ENCODE measurements around the gene SYNJ2. TPM values are rescaled to one million over a fixed set of nuclear protein-coding genes. Genes with fewer than 3 reads are reported as not detected.

Gene SYNJ2
- total RNA-seq, 1 donor from 2014 or later = 31.8 TPM

DNA sequence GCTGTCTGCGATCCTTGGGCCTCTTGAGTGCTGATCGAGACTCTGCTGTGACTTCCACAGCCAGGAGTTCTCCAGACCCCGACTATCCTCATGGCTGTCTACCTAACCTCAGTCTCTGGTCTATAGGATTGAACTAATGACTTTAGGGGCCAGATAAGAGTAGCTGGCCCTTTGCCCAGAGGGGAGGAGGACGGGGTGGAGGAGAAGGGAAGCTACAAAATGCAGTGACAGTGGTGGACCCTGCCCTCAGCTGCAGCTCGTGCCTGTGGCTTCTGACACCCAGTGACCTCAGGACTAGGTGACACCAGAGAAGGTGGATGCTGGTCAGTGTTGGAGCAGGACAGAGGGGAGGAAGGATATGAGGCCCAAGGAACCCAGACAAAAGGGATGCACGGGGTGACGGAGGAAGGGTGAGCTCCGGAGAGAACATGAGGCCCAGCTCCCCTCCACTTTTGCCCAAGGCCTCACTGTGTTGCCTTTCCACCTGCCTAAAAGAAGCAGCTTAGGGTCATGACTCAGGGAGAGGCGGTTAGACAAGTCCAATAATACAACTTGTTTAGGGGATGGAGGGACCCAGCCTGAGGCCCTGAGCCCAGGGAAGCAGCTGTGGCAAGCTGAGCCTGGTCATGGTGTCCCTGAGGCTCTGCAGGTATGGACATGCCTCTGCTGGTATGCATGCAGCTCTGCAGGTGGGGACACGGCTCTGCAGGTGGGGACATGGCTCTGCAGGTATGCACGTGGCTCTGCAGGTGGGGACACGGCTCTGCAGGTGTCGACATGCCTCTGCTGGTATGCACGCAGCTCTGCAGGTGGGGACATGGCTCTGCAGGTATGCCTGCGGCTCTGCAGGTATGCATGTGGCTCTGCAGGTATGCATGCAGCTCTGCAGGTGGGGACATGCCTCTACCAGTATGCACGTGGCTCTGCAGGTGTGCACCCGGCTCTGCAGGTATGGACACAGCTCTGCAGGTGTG, 67.7 kb downstream of the SYNJ2 start:
- H3K36me3 Mint-ChIP-seq (ENCODE audit: low read depth, unreplicated experiment) = peaks cover 25% of the 10 kb centered on the region
- peaks cover 10% of the 10 kb centered on the region for H3K4me1 Mint-ChIP-seq (ENCODE audit: low read depth, unreplicated experiment)
- no peak overlapping the region for H2AFZ ChIP-seq (ENCODE audit: low read depth, low read length)
- no peak for TF ChIP-seq EZH2 (IDR thresholded peaks at IDR 0.05; ENCODE audit: insufficient read depth, low read length)
- TF ChIP-seq, protein P1, sequence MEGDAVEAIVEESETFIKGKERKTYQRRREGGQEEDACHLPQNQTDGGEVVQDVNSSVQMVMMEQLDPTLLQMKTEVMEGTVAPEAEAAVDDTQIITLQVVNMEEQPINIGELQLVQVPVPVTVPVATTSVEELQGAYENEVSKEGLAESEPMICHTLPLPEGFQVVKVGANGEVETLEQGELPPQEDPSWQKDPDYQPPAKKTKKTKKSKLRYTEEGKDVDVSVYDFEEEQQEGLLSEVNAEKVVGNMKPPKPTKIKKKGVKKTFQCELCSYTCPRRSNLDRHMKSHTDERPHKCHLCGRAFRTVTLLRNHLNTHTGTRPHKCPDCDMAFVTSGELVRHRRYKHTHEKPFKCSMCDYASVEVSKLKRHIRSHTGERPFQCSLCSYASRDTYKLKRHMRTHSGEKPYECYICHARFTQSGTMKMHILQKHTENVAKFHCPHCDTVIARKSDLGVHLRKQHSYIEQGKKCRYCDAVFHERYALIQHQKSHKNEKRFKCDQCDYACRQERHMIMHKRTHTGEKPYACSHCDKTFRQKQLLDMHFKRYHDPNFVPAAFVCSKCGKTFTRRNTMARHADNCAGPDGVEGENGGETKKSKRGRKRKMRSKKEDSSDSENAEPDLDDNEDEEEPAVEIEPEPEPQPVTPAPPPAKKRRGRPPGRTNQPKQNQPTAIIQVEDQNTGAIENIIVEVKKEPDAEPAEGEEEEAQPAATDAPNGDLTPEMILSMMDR (IDR thresholded peaks at IDR 0.05; ENCODE audit: insufficient read depth, low read depth, low read length) = no peak
- peaks cover 22% of the 10 kb centered on the region for H3K4me1 ChIP-seq (ENCODE audit: insufficient read depth, low read length)
- H3K9ac ChIP-seq (ENCODE audit: low read length) = no peak overlapping the region
- no peak overlapping the region for H3K27ac ChIP-seq (ENCODE audit: low read depth, low read length)
- no peaks in the 10 kb centered on the region for H3K9me3 ChIP-seq (ENCODE audit: insufficient read depth, low read depth, low read length)
- FAIRE-seq (no peak), DNase-seq (ENCODE audit: low read depth) (no peak)
- no peak overlapping the region for H3K27ac Mint-ChIP-seq (ENCODE audit: unreplicated experiment)
- H3K4me3 Mint-ChIP-seq (ENCODE audit: unreplicated experiment) = no peak overlapping the region
- H4K20me1 ChIP-seq (ENCODE audit: insufficient read depth, low read length) = peaks cover 3% of the 10 kb centered on the region
- H3K27me3 ChIP-seq (ENCODE audit: insufficient read depth, low read length) = no peaks in the 10 kb centered on the region
- H3K79me2 ChIP-seq (ENCODE audit: insufficient read depth, low read length) = peaks cover 59% of the 10 kb centered on the region
- no peaks in the 10 kb centered on the region for H3K27me3 Mint-ChIP-seq (ENCODE audit: low read depth, unreplicated experiment)
- H3K9me3 Mint-ChIP-seq (ENCODE audit: unreplicated experiment) = no peaks in the 10 kb centered on the region
- H3K4me2 ChIP-seq (ENCODE audit: low read length) = no peak overlapping the region
- H3K4me3 ChIP-seq (ENCODE audit: insufficient read depth, low read depth, low read length) = no peak overlapping the region
- peaks cover 32% of the 10 kb centered on the region for H3K36me3 ChIP-seq (ENCODE audit: insufficient read depth, low read length)

DNA sequence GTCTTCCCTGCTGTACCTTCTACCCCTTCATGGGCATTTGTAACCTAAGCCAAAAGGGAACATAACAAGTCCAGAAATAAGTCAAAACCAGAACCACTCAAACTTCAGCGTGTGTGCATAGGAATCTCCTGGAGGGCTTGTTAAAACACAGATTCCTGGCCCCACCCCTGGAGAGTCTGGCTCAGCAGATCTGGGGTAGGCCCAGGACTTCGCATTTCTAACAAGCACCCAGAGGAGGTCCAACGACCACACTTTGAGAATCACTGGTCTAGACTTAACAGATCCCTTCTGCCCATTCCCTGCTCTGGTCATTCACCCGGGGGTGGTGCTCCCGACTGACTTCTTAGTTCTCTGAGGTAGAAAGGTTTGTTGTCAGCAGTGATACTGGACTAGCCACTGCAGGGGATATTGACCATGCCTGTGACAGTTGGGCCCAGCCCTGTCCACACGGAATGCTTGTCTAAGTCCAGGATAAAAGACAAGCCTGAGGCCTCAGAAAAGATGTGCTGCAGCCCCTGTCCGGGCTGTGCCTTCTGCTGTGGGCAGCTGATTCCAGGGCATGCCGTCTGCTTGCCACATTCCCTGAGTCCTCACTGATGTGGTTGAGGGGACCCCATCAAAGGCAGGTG, 68.6 kb downstream of the SYNJ2 start:
- Histone ChIP-seq H3K4me1 (ENCODE audit: insufficient read depth, low read length) (peaks cover 28% of the 10 kb centered on the region), H2AFZ (ENCODE audit: low read depth, low read length) (no peak overlapping the region), H4K20me1 (ENCODE audit: insufficient read depth, low read length) (peaks cover 3% of the 10 kb centered on the region), H3K27me3 (ENCODE audit: insufficient read depth, low read length) (no peaks in the 10 kb centered on the region), H3K9me3 (ENCODE audit: insufficient read depth, low read depth, low read length) (no peaks in the 10 kb centered on the region), H3K4me2 (ENCODE audit: low read length) (no peak overlapping the region), H3K9ac (ENCODE audit: low read length) (no peak overlapping the region), H3K4me3 (ENCODE audit: insufficient read depth, low read depth, low read length) (no peak overlapping the region), H3K79me2 (ENCODE audit: insufficient read depth, low read length) (peaks cover 59% of the 10 kb centered on the region), H3K27ac (ENCODE audit: low read depth, low read length) (no peak overlapping the region), H3K36me3 (ENCODE audit: insufficient read depth, low read length) (peaks cover 29% of the 10 kb centered on the region)
- Mint-ChIP-seq H3K27ac (ENCODE audit: unreplicated experiment) (no peak overlapping the region), H3K9me3 (ENCODE audit: unreplicated experiment) (no peaks in the 10 kb centered on the region), H3K4me1 (ENCODE audit: low read depth, unreplicated experiment) (peaks cover 10% of the 10 kb centered on the region), H3K27me3 (ENCODE audit: low read depth, unreplicated experiment) (no peaks in the 10 kb centered on the region), H3K4me3 (ENCODE audit: unreplicated experiment) (no peak overlapping the region), H3K36me3 (ENCODE audit: low read depth, unreplicated experiment) (peaks cover 25% of the 10 kb centered on the region)
- TF ChIP-seq, protein P1 (IDR thresholded peaks at IDR 0.05; ENCODE audit: insufficient read depth, low read depth, low read length) = no peak
- TF ChIP-seq EZH2 (IDR thresholded peaks at IDR 0.05; ENCODE audit: insufficient read depth, low read length) = no peak
- no peak for FAIRE-seq
- no peak for DNase-seq (ENCODE audit: low read depth)

Data from astrocyte (in vitro differentiated cells and primary cell).